GM23248 (cell line): ENCODE measurements around the gene ARL16.

Source experiments
- EZH2 ChIP-seq: fragments of 200-600 bp; sonication (generic); IDR thresholded peaks from 2 replicates; pipeline ENCODE4 v1.6.1; 2018; ENCODE audit warnings: antibody characterized with exemption, mild to moderate bottlenecking; ENCODE audit not compliant: insufficient read depth, poor library complexity, severe bottlenecking
- EZH2phosphoT487 ChIP-seq: fragments of 200-600 bp; sonication (generic); IDR thresholded peaks from 2 replicates; pipeline ENCODE4 v1.6.1; 2018; ENCODE audit warnings: antibody characterized with exemption, moderate library complexity, mild to moderate bottlenecking, low read depth; ENCODE audit not compliant: insufficient read depth

GRCh38 chr17:81667754-81668153 lies 15.8 kb downstream of the ARL16 start:
- TF ChIP-seq EZH2 (no peak), EZH2phosphoT487 (no peak)
